ENCODE results near the gene CTSW. TPM values are rescaled to one million over a fixed set of nuclear protein-coding genes. Genes with fewer than 3 reads are reported as not detected.
"Not testable (repeated sequence)": the region's sequence is repeated elsewhere in the genome, so short reads cannot be mapped to it uniquely, and the experiment has no call there.

The CTSW gene, protein sequence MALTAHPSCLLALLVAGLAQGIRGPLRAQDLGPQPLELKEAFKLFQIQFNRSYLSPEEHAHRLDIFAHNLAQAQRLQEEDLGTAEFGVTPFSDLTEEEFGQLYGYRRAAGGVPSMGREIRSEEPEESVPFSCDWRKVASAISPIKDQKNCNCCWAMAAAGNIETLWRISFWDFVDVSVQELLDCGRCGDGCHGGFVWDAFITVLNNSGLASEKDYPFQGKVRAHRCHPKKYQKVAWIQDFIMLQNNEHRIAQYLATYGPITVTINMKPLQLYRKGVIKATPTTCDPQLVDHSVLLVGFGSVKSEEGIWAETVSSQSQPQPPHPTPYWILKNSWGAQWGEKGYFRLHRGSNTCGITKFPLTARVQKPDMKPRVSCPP
- total RNA-seq (2014; rRNA removed; shearing (Covaris generic)) (not detected in 2 replicates), total RNA-seq (2022) (not detected in 2 replicates), Bru-seq, nascent RNA (not detected), BruChase-seq, experiment 1, labeled RNA remaining after a 6-hour chase (percentile 15 among the genes with signal in this experiment), BruChase-seq, experiment 2, labeled RNA remaining after a 2-hour chase (percentile 20 among the genes with signal in this experiment)
- long read RNA-seq, partial matches to known transcripts, result 0 of 27 reads
- long read RNA-seq, other reads (novel, unspliced or antisense), result 27 of 27 reads

DNA sequence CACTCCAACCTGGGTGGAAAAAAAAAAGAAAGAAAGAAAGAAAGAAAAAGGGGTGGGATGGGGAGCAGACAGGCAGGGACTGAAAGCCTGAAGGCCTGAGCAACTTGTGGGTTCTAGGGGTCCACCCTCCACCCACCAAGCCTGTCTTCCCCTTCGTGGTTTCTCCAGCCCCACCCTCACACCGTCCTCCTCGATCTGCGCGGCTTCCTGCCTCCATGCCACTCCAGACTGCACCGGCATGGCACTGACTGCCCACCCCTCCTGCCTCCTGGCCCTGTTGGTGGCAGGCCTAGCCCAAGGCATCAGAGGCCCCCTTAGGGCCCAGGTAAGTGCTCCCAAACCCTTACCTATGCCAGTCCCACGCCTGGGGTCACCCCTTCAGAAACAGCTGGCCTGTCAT is at the start of gene CTSW:
Gene CTSW, plus strand, starts transcription at position 221 of the 400 bp plus-strand sequence. Its CDS starts 18 bp downstream, at position 239.
- no peak within 1 kb of the TSS for H3K4me3 ChIP-seq (ENCODE audit: low read depth, low read length, poor library complexity, severe bottlenecking)
- H2AFZ ChIP-seq (ENCODE audit: low read length), result no peak within 1 kb of the TSS
- H3K4me1 ChIP-seq (ENCODE audit: insufficient read depth, low read length, poor library complexity, severe bottlenecking), result peaks cover 6% of the 10 kb centered on the region
- no peaks in the 10 kb centered on the region for H3K9me3 ChIP-seq (ENCODE audit: low read length)
- peaks cover 29% of the 10 kb centered on the region for H3K36me3 ChIP-seq (ENCODE audit: insufficient read depth, low read length)
- no peak for DNase-seq (ENCODE audit: low spot score)
- TF ChIP-seq, protein P1, sequence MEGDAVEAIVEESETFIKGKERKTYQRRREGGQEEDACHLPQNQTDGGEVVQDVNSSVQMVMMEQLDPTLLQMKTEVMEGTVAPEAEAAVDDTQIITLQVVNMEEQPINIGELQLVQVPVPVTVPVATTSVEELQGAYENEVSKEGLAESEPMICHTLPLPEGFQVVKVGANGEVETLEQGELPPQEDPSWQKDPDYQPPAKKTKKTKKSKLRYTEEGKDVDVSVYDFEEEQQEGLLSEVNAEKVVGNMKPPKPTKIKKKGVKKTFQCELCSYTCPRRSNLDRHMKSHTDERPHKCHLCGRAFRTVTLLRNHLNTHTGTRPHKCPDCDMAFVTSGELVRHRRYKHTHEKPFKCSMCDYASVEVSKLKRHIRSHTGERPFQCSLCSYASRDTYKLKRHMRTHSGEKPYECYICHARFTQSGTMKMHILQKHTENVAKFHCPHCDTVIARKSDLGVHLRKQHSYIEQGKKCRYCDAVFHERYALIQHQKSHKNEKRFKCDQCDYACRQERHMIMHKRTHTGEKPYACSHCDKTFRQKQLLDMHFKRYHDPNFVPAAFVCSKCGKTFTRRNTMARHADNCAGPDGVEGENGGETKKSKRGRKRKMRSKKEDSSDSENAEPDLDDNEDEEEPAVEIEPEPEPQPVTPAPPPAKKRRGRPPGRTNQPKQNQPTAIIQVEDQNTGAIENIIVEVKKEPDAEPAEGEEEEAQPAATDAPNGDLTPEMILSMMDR (conservative IDR thresholded peaks at IDR 0.05; ENCODE audit: low read length), result no peak
- TF ChIP-seq EZH2phosphoT487 (IDR thresholded peaks at IDR 0.05; ENCODE audit: borderline replicate concordance, low read depth, low read length), result no peak
- ChIA-PET POLR2A (interaction anchor here (0.6 kb wide), 1 partner anchor 67 kb away, joined by 3 read pairs; no protein-coding TSS in a partner anchor), CTCF (ENCODE audit: unreplicated experiment) (no interaction called here)
- no peaks in the 10 kb centered on the region for H3K9me2 ChIP-seq (ENCODE audit: insufficient read depth, low read length)
- H3K79me2 ChIP-seq (ENCODE audit: insufficient read depth, low read depth, low read length), result no peaks in the 10 kb centered on the region
- H3K27ac ChIP-seq (ENCODE audit: low read depth, low read length, poor library complexity, severe bottlenecking), result no peak within 1 kb of the TSS
- H3K4me2 ChIP-seq (ENCODE audit: low read length), result no peak within 1 kb of the TSS
- no peaks in the 10 kb centered on the region for H4K20me1 ChIP-seq (ENCODE audit: insufficient read depth, low read length)
- intact Hi-C loops (cut with micrococcal nuclease; ENCODE audit: unreplicated experiment), result no loop called here
- no TSS peak for BruUV-seq (replicated peaks)

DNA sequence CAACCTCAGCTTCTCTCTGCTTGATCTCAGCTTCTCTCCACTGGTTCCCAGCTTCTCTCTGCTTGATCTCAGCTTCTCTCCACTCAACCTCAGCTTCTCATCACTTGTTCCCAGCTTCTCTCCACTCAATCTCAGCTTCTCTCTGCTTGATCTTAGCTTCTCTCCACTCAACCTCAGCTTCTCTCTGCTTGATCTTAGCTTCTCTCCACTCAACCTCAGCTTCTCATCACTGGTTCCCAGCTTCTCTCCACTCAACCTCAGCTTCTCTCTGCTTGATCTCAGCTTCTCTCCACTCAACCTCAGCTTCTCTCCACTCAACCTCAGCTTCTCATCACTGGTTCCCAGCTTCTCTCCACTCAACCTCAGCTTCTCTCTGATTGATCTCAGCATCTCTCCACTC is 47.4 kb upstream of the CTSW start:
- H3K9me2 ChIP-seq (ENCODE audit: insufficient read depth, low read length); DNase-seq (ENCODE audit: low spot score); H3K27ac ChIP-seq (ENCODE audit: low read depth, low read length, poor library complexity, severe bottlenecking); H3K4me1 ChIP-seq (ENCODE audit: insufficient read depth, low read length, poor library complexity, severe bottlenecking); H3K36me3 ChIP-seq (ENCODE audit: insufficient read depth, low read length); H3K4me3 ChIP-seq (ENCODE audit: low read depth, low read length, poor library complexity, severe bottlenecking); H4K20me1 ChIP-seq (ENCODE audit: insufficient read depth, low read length); H3K79me2 ChIP-seq (ENCODE audit: insufficient read depth, low read depth, low read length); H3K9me3 ChIP-seq (ENCODE audit: low read length); CTCF ChIA-PET (ENCODE audit: unreplicated experiment); H3K4me2 ChIP-seq (ENCODE audit: low read length); H2AFZ ChIP-seq (ENCODE audit: low read length); BruUV-seq (replicated peaks); intact Hi-C loops (cut with micrococcal nuclease; ENCODE audit: unreplicated experiment): not testable (repeated sequence)
- POLR2A ChIA-PET, result interaction anchor here (0.6 kb wide), 1 partner anchor 354 kb away, joined by 3 read pairs; no protein-coding TSS in a partner anchor

DNA sequence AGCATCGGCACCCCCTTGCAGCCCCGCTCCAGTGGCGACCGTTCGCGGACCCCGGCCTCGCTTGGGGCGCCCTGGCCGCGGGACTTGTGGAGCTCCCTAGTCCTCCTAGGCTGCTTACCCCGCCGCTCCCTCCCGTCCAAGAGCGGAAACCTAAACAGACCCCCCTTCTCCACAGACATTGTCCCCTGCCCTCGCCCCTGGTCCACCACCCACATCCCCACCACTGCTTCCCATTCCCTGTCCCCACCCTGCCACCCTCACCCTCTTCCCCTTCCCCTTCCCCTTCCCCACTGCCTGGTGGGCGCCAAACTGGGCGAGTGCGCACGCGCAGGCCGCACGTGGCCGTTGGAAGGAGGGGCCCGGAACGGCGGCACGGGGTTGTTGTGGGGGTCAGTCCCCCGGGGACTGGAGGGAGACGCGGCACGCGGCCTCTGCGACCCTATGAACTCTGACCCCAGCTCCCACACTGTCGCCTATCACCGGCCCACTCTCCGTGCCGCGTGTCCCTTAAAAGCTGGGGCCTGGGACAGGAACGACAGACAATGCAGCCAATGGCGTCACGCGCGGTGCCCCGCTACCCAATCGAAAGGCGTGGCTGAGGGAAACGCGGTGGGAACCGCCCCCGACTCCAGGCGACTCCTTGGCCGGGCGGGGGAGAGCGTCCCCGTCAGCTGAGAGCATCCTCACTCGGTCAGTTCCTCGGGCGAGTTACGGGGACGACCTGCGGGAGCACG is 46.2 kb upstream of the CTSW start, which contains the start of gene SNX32:
Gene SNX32, plus strand, starts transcription at position 667 of the 734 bp plus-strand sequence. CDS start 103 bp downstream, outside the sequence.
- H2AFZ ChIP-seq (ENCODE audit: low read length), result no peak within 1 kb of the TSS

More for the DNA sequence above, 46.2 kb upstream of the CTSW start, which contains the start of gene SNX32:
- Histone ChIP-seq H3K79me2 (ENCODE audit: insufficient read depth, low read depth, low read length) (no peaks in the 10 kb centered on the region), H3K4me1 (ENCODE audit: insufficient read depth, low read length, poor library complexity, severe bottlenecking) (no peaks in the 10 kb centered on the region), H3K36me3 (ENCODE audit: insufficient read depth, low read length) (no peaks in the 10 kb centered on the region), H3K9me2 (ENCODE audit: insufficient read depth, low read length) (no peaks in the 10 kb centered on the region), H3K9me3 (ENCODE audit: low read length) (no peaks in the 10 kb centered on the region), H3K4me2 (ENCODE audit: low read length) (no peak within 1 kb of the TSS), H3K4me3 (ENCODE audit: low read depth, low read length, poor library complexity, severe bottlenecking) (no peak within 1 kb of the TSS), H3K27ac (ENCODE audit: low read depth, low read length, poor library complexity, severe bottlenecking) (no peak within 1 kb of the TSS), H4K20me1 (ENCODE audit: insufficient read depth, low read length) (no peaks in the 10 kb centered on the region)
- intact Hi-C loops (cut with micrococcal nuclease; ENCODE audit: unreplicated experiment), result no loop called here
- no peak for DNase-seq (ENCODE audit: low spot score)
- CTCF ChIA-PET (ENCODE audit: unreplicated experiment), result no interaction called here
- TF ChIP-seq EZH2phosphoT487 (IDR thresholded peaks at IDR 0.05; ENCODE audit: borderline replicate concordance, low read depth, low read length), result no peak
- TF ChIP-seq, protein P1 (conservative IDR thresholded peaks at IDR 0.05; ENCODE audit: low read length), result no peak
- POLR2A ChIA-PET, result no interaction called here
- BruUV-seq (replicated peaks), result no TSS peak
